Measurements from ENCODE around the gene WIPF1.

DNA sequence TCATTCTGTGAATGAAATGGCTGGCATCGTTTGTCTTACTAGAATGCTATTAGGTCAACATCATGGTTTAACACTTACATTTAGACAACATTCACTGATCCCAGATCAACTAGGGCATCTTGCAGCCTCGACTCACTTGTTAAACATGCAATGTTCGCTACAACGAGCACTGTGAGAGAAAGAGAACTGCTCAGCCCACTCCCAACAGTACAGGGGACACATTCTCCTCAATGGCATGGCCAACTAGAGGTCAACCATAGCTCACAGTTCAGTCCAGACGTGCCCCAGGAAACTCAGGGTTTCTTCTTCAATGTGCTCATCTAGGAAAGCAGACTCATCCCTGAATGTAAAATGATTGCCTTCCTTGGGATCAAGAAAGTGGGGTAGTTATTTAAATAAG is 5.9 kb downstream of the WIPF1 start:
- no peak for TF ChIP-seq YY1 (IDR thresholded peaks at IDR 0.05; ENCODE audit: insufficient read depth, insufficient read length)
- no peak for TF ChIP-seq SUZ12 (IDR thresholded peaks at IDR 0.05; ENCODE audit: extremely low read depth, insufficient read depth, insufficient read length)

Data from NT2/D1 (cell line).